Prostate gland (tissue), 2 donors: ENCODE data around the gene TP53I13. TPM values are rescaled to one million over a fixed set of nuclear protein-coding genes. Genes with fewer than 3 reads are reported as not detected.

Source experiments
- DNase-seq: peaks from one replicate; pipeline ENCODE4 v3.0.0-alpha.2; 2019; ENCODE audit warnings: low spot score
- H3K27ac ChIP-seq, 2 donors: fragments of 200-600 bp; sonication (generic); 2 replicates each; pipeline ENCODE4 v1.5.1; 2017 to 2019
- H3K27me3 ChIP-seq: fragments of 200-600 bp; sonication (generic); replicated peaks from 2 replicates; pipeline ENCODE4 v1.5.1; 2019; ENCODE audit not compliant: insufficient read depth
- H3K36me3 ChIP-seq, 2 donors: fragments of 200-600 bp; sonication (generic); 1 replicate in 1 of 2; 2 replicates in 1 of 2; pipeline versions ENCODE4 v1.5.1 to v1.8.1; 2017 to 2019
- H3K4me1 ChIP-seq: fragments of 200-600 bp; sonication (generic); replicated peaks from 2 replicates; pipeline ENCODE4 v1.5.1; 2019
- H3K4me3 ChIP-seq, 2 donors: fragments of 200-600 bp; sonication (generic); 2 replicates each; pipeline ENCODE4 v1.5.1; 2017 to 2019
- H3K9me3 ChIP-seq: fragments of 200-600 bp; sonication (generic); 2 replicates; pipeline ENCODE4 v1.5.1; 2017
- POLR2A ChIP-seq: fragments of 450-650 bp; IDR thresholded peaks from one replicate; pipeline ENCODE4 v1.6.1; 2016; ENCODE audit warnings: antibody characterized with exemption, mild to moderate bottlenecking
- POLR2AphosphoS5 ChIP-seq: sonication (generic); formaldehyde crosslinking; IDR thresholded peaks from one replicate; pipeline ENCODE4 v1.6.1; 2017; ENCODE audit warnings: antibody characterized with exemption
- WGBS: methylation state at CpG from one replicate; pipeline ENCODE4 v1.1.5; 2018; 5-methylcytosine and 5-hydroxymethylcytosine counted together
- intact Hi-C: fragments of 100-400 bp; cut with DNase I; formaldehyde crosslinking; loops from one replicate; pipeline ENCODE4 v1.14.2; 2022
- total RNA-seq, 2 donors: library from RNA; depleted of rRNA; stranded (reverse); fragments of >200 nt; gene quantifications; one replicate each; pipeline ENCODE4 v1.1.0, GENCODE V29; 2016
- TF ChIP-seq, protein P1 (sequence below), 4 experiments: fragments of 200-600 bp in 2 of 4; fragments of 450-650 bp in 2 of 4; sonication (generic) in 2 of 4; IDR thresholded peaks; 1 replicate in 3 of 4; 2 replicates in 1 of 4; pipeline ENCODE4 v1.5.1; 2016 to 2019; ENCODE audit warnings: antibody characterized with exemption in 4 of 4, mild to moderate bottlenecking in 2 of 4, moderate library complexity in 2 of 4

The TP53I13 gene
- total RNA-seq, 2 donors from 2014 or later, result 52.5 to 82.0 TPM

DNA sequence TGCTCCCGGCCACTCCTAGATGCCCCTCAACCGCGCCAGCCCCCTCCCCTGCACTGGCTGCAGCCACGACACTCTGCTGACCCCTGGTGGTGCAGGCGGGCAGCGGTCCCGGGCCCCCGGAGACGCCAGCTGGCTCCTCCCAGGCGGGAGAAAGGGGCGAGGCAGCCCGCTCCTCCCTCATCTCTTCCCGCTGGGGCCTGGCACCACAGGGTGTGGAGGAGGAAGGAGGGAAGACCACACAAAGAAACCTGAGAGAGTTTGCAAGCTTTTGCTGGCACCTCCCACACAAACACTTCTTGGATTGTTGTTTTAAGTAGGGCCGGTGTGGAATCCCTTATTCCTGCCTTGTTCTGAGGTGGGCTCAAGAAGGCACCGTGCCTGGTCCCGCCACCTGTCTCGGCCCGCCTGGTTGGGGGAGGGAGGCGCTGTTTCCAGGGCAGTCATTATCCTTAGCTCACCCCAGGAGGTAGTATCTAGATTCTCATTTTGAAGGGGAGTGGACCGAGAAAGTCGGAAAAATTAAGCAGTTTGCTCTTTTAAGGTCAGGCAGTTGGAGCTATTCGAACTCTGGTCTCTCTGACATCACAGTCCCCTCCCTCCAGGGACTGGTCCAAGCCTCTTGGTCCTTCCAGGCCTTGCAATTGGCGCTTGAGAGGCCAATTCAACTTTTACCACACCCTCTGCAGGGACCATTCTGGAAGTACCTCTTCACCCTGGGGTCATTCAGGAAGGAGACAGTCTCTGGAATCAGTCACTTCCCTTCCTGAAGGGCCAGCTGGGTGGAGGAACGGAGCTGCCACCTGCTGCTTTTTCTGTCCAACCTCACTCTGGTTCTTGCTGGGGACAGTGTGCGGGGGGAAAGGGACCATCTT is 23.5 kb downstream of the TP53I13 start:
- WGBS, result 10% methylated on average over 25 of the region's 25 CpGs
- DNase-seq, result peak; percentile 83
- intact Hi-C loops, result loop anchor here (2.0 kb wide), 1 partner anchor 339 kb away; the partner anchor contains the start of gene SSH2
- TF ChIP-seq POLR2AphosphoS5 (peak; percentile 83), POLR2A (peak; percentile 58)
- TF ChIP-seq, protein P1, sequence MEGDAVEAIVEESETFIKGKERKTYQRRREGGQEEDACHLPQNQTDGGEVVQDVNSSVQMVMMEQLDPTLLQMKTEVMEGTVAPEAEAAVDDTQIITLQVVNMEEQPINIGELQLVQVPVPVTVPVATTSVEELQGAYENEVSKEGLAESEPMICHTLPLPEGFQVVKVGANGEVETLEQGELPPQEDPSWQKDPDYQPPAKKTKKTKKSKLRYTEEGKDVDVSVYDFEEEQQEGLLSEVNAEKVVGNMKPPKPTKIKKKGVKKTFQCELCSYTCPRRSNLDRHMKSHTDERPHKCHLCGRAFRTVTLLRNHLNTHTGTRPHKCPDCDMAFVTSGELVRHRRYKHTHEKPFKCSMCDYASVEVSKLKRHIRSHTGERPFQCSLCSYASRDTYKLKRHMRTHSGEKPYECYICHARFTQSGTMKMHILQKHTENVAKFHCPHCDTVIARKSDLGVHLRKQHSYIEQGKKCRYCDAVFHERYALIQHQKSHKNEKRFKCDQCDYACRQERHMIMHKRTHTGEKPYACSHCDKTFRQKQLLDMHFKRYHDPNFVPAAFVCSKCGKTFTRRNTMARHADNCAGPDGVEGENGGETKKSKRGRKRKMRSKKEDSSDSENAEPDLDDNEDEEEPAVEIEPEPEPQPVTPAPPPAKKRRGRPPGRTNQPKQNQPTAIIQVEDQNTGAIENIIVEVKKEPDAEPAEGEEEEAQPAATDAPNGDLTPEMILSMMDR (IDR thresholded peaks at IDR 0.05), result peak; percentile 83 to 97 (median 92)
- Histone ChIP-seq H3K9me3 (no peaks in the 10 kb centered on the region), H3K36me3 (no peaks in the 10 kb centered on the region), H3K4me3 (peak overlapping the region in 1 of 2 donors; percentile 10), H3K27me3 (no peaks in the 10 kb centered on the region), H3K4me1 (peaks cover 24% of the 10 kb centered on the region), H3K27ac (peak overlapping the region; percentile 48 to 77)

GRCh38 chr17:29592850-29593551 is 24.5 kb downstream of the TP53I13 start, which contains the start of gene ANKRD13B:
ANKRD13B (plus strand) TSS chr17:29593132; CDS start chr17:29593622, 490 bp downstream.
- H3K4me1 ChIP-seq, result peaks cover 18% of the 10 kb centered on the region
- no peaks in the 10 kb centered on the region for H3K27me3 ChIP-seq
- WGBS, result under 1% methylated on average over 62 of the region's 96 CpGs
- DNase-seq, result no peak
- peak within 1 kb of the TSS; percentile 56 to 60 for H3K4me3 ChIP-seq
- peak within 1 kb of the TSS; percentile 48 to 77 for H3K27ac ChIP-seq
- intact Hi-C loops, result no loop called here
- TF ChIP-seq POLR2A, result no peak
- TF ChIP-seq, protein P1 (IDR thresholded peaks at IDR 0.05), result no peak
- TF ChIP-seq POLR2AphosphoS5, result no peak
- H3K36me3 ChIP-seq, result no peaks in the 10 kb centered on the region
- H3K9me3 ChIP-seq, result no peaks in the 10 kb centered on the region

GRCh38 chr17:29593591-29594518 is 25.4 kb downstream of the TP53I13 start:
- peak overlapping the region; percentile 56 to 60 for H3K4me3 ChIP-seq
- H3K36me3 ChIP-seq, result no peaks in the 10 kb centered on the region
- H3K9me3 ChIP-seq, result no peaks in the 10 kb centered on the region
- WGBS, result 11% methylated on average over 37 of the region's 64 CpGs
- peaks cover 16% of the 10 kb centered on the region for H3K4me1 ChIP-seq
- no peaks in the 10 kb centered on the region for H3K27me3 ChIP-seq
- intact Hi-C loops, result no loop called here
- H3K27ac ChIP-seq, result no peak overlapping the region
- no peak for DNase-seq
- no peak for TF ChIP-seq POLR2AphosphoS5
- peak; percentile 13 for TF ChIP-seq POLR2A
- TF ChIP-seq, protein P1 (IDR thresholded peaks at IDR 0.05), result peak in 1 of 4 experiments; percentile 28

DNA sequence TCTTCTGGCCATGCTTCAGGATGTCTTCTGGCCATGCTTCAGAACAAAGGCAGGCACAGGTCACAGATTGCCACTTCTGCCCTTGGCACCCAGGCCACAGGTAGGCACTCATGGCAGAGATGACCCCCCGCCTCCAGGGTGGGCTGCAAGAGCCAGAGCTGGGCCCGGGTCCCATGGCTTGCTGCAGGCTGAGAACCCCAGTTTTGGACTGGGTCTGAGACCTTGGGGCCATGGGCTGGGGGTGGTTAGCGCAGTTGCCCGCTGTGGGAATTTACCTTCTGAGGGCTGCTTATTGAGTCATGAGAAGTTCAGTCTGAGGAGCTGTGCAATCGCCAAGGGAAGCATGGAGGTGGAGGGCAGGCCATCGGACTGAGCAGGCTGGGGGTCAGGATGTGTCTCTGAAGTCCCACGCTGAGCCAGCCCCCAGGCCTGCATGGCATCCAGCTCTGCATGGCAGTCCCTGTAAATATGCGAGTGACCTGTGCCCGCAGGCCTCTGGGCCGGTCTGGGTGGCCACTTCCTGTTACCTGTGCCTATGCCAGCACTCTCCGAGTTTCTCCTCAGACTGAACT is 26.1 kb downstream of the TP53I13 start:
- H3K9me3 ChIP-seq, result no peaks in the 10 kb centered on the region
- no peak for DNase-seq
- no peak overlapping the region for H3K4me3 ChIP-seq
- H3K27ac ChIP-seq, result no peak overlapping the region
- H3K36me3 ChIP-seq, result no peaks in the 10 kb centered on the region
- no peaks in the 10 kb centered on the region for H3K27me3 ChIP-seq
- TF ChIP-seq POLR2A (no peak), POLR2AphosphoS5 (no peak)
- TF ChIP-seq, protein P1 (IDR thresholded peaks at IDR 0.05), result no peak
- intact Hi-C loops, result no loop called here
- peaks cover 16% of the 10 kb centered on the region for H3K4me1 ChIP-seq
- WGBS, result 89% methylated on average over 11 of the region's 11 CpGs
